ENCODE data around the gene TCL1A. TPM values are rescaled to one million over a fixed set of nuclear protein-coding genes. Genes with fewer than 3 reads are reported as not detected.

TCL1A gene
- total and polyA plus RNA-seq, 9 of the 15 experiments (the other 6 are each of a cell fraction or from before 2014, with no cell fraction given) = 0.10 to 0.11 TPM; not detected in 7

DNA sequence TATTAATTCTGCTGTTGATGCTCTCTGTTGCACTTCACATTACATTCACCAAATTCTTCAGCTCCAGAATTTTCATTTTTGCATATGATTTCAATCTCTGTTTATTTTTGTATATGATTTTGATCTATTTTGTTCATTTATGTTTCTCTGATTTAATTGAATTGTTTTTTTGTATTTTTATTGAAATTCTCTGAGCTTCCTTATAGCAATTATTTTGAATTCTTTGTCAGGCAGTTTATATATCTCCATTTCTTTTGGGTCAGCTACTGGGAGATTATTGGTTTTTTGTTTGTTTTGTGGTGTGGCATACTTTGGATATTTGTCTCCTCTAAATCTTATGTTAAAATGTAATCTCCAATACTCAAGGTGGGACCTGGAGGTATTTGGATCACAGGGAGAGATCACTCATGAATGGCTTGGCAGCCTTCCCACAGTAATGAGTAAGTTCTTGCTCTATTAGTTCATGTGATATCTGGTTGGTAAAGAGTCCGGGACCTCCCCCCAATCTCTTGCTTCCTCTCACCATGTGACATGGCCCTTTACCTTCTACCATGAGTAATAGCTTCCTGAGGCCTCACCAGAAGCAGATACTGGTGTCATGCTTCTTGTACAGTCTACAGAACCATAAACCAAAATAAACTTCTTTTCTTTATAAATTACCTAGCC lies 8.7 kb upstream of the TCL1A start:
- no peaks in the 10 kb centered on the region for H3K4me1 ChIP-seq (replicated peaks in 1 of 2; ENCODE audit: control insufficient read depth in 2 of 2, insufficient read depth in 2 of 2, low read length in 2 of 2)
- no peaks in the 10 kb centered on the region for H3K9me1 ChIP-seq (ENCODE audit: control insufficient read depth, insufficient read depth, low read length)
- no peak for DNase-seq (ENCODE audit: extremely low read depth in 1 of 4, low spot score in 3 of 4)
- POLR2A ChIA-PET = no interaction called here
- no peaks in the 10 kb centered on the region for H4K20me1 ChIP-seq (replicated peaks; ENCODE audit: control insufficient read depth, insufficient read depth, low read length)
- H3K79me2 ChIP-seq (ENCODE audit: control insufficient read depth, insufficient read depth, low read length) = no peaks in the 10 kb centered on the region
- H3K27ac ChIP-seq (ENCODE audit: extremely low read depth, low read depth, low read length) = no peak overlapping the region
- H3K27me3 ChIP-seq (ENCODE audit: control insufficient read depth in 2 of 2, insufficient read depth in 2 of 2, low read length in 2 of 2) = no peaks in the 10 kb centered on the region
- no peak overlapping the region for H3K4me3 ChIP-seq
- 0% methylated on average over 1 of the region's 1 CpG for WGBS (ENCODE audit: insufficient coverage, low coverage, missing lambda C conversion rate)
- no peak for FAIRE-seq
- H3K9ac ChIP-seq (ENCODE audit: insufficient read depth in 1 of 2, low read depth in 2 of 2, low read length in 2 of 2) = no peak overlapping the region
- TF ChIP-seq LCOR (CRISPR knock-in tag; IDR thresholded peaks at IDR 0.05) (no peak), RNF2 (IDR thresholded peaks at IDR 0.05) (no peak), ZNF165 (CRISPR knock-in tag; IDR thresholded peaks at IDR 0.05; ENCODE audit: borderline replicate concordance) (no peak), MAFF (IDR thresholded peaks at IDR 0.05; ENCODE audit: low read length) (no peak), ZBTB1 (CRISPR knock-in tag; IDR thresholded peaks at IDR 0.05; ENCODE audit: borderline replicate concordance, low read depth) (no peak), MECOM (CRISPR knock-in tag; IDR thresholded peaks at IDR 0.05) (no peak), ZNF316 (IDR thresholded peaks at IDR 0.05) (no peak), FOSL1 (tag; conservative IDR thresholded peaks at IDR 0.05) (no peak), C11orf30 (IDR thresholded peaks at IDR 0.05; ENCODE audit: low read depth) (no peak), U2AF1 (optimal IDR thresholded peaks at IDR 0.05; ENCODE audit: low read depth, low read length) (no peak), MYBL2 (IDR thresholded peaks at IDR 0.05; ENCODE audit: low read depth) (no peak), MYBL2 (CRISPR knock-in tag; IDR thresholded peaks at IDR 0.05; ENCODE audit: borderline replicate concordance) (no peak), SMAD2 (IDR thresholded peaks at IDR 0.05; ENCODE audit: low read depth, low read length) (no peak), FOXJ2 (tag; IDR thresholded peaks at IDR 0.05) (no peak), TGIF2 (CRISPR knock-in tag; IDR thresholded peaks at IDR 0.05) (no peak), BACH1 (tag; IDR thresholded peaks at IDR 0.05) (no peak), ZFP36 (IDR thresholded peaks at IDR 0.05; ENCODE audit: low read depth, low read length, partially characterized antibody) (no peak)
- TF ChIP-seq, protein P1, sequence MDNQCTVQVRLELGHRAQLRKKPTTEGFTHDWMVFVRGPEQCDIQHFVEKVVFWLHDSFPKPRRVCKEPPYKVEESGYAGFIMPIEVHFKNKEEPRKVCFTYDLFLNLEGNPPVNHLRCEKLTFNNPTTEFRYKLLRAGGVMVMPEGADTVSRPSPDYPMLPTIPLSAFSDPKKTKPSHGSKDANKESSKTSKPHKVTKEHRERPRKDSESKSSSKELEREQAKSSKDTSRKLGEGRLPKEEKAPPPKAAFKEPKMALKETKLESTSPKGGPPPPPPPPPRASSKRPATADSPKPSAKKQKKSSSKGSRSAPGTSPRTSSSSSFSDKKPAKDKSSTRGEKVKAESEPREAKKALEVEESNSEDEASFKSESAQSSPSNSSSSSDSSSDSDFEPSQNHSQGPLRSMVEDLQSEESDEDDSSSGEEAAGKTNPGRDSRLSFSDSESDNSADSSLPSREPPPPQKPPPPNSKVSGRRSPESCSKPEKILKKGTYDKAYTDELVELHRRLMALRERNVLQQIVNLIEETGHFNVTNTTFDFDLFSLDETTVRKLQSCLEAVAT (IDR thresholded peaks at IDR 0.05) = no peak
- TF ChIP-seq, protein P2, sequence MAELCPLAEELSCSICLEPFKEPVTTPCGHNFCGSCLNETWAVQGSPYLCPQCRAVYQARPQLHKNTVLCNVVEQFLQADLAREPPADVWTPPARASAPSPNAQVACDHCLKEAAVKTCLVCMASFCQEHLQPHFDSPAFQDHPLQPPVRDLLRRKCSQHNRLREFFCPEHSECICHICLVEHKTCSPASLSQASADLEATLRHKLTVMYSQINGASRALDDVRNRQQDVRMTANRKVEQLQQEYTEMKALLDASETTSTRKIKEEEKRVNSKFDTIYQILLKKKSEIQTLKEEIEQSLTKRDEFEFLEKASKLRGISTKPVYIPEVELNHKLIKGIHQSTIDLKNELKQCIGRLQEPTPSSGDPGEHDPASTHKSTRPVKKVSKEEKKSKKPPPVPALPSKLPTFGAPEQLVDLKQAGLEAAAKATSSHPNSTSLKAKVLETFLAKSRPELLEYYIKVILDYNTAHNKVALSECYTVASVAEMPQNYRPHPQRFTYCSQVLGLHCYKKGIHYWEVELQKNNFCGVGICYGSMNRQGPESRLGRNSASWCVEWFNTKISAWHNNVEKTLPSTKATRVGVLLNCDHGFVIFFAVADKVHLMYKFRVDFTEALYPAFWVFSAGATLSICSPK (IDR thresholded peaks at IDR 0.05; ENCODE audit: borderline replicate concordance) = no peak
- ATAC-seq = no peak
- no peaks in the 10 kb centered on the region for H3K36me3 ChIP-seq (ENCODE audit: control insufficient read depth, insufficient read depth, low read length)
- in situ Hi-C loops (cut with MboI) = no loop called here
- H3K9me3 ChIP-seq (replicated peaks; ENCODE audit: control insufficient read depth, insufficient read depth, low read depth, low read length) = no peaks in the 10 kb centered on the region
- no peak overlapping the region for H3K4me2 ChIP-seq (ENCODE audit: insufficient read depth, low read length)
- intact Hi-C loops (cut with micrococcal nuclease) = no loop called here
- no TSS peak for BruUV-seq (replicated peaks)
- CTCF ChIA-PET (ENCODE audit: low intra/inter-chr PET ratio) = no interaction called here
- H2AFZ ChIP-seq (ENCODE audit: low read depth, low read length) = no peak overlapping the region
